Liver (tissue), 9 donors: Measurements from ENCODE around the gene SH3PXD2B. TPM values are rescaled to one million over a fixed set of nuclear protein-coding genes. Genes with fewer than 3 reads are reported as not detected.

Experiments
- DNase-seq: peaks from one replicate; pipeline ENCODE4 v3.0.0-alpha.2; 2017; ENCODE audit warnings: low spot score
- H3K27ac ChIP-seq, 2 donors: one replicate each; pipeline ENCODE4 v1.7.0; 2013; ENCODE audit warnings: inconsistent platforms in 2 of 2, low read length in 2 of 2, control low read depth in 1 of 2, low read depth in 1 of 2, mild to moderate bottlenecking in 1 of 2
- H3K27me3 ChIP-seq, 4 donors: one replicate each; pipeline versions ENCODE4 v1.6.1 to v1.7.0; 2013; ENCODE audit warnings: low read length in 3 of 4, inconsistent platforms in 1 of 4, mild to moderate bottlenecking in 1 of 4, moderate library complexity in 1 of 4; ENCODE audit not compliant: control insufficient read depth in 4 of 4, insufficient read depth in 4 of 4
- H3K36me3 ChIP-seq, 4 donors: one replicate each; pipeline versions ENCODE4 v1.6.1 to v1.7.0; 2013; ENCODE audit warnings: low read length in 3 of 4, mild to moderate bottlenecking in 3 of 4, low read depth in 1 of 4, moderate library complexity in 1 of 4; ENCODE audit not compliant: control insufficient read depth in 4 of 4, insufficient read depth in 3 of 4
- H3K4me1 ChIP-seq, 4 donors: one replicate each; pipeline versions ENCODE4 v1.6.1 to v1.7.0; 2013; ENCODE audit warnings: low read length in 3 of 4, mild to moderate bottlenecking in 3 of 4, moderate library complexity in 1 of 4; ENCODE audit not compliant: control insufficient read depth in 4 of 4, insufficient read depth in 4 of 4
- H3K4me3 ChIP-seq, 3 donors: one replicate each; pipeline versions ENCODE4 v1.6.1 to v1.7.0; 2013; ENCODE audit warnings: low read length in 3 of 3, control low read depth in 1 of 3, low read depth in 1 of 3, mild to moderate bottlenecking in 1 of 3
- H3K9ac ChIP-seq, 2 donors: one replicate each; pipeline ENCODE4 v1.7.0; 2013; ENCODE audit warnings: low read length in 2 of 2, mild to moderate bottlenecking in 2 of 2, moderate library complexity in 2 of 2, control low read depth in 1 of 2, low read depth in 1 of 2
- H3K9me3 ChIP-seq, 4 donors: one replicate each; pipeline versions ENCODE4 v1.6.1 to v1.7.0; 2013; ENCODE audit warnings: low read length in 3 of 4; ENCODE audit not compliant: control insufficient read depth in 4 of 4
- EGR1 ChIP-seq, 2 donors: IDR thresholded peaks; 2 replicates each; pipeline ENCODE4 v1.6.1; 2016 to 2018; ENCODE audit warnings: antibody characterized with exemption in 2 of 2, low read depth in 2 of 2
- FOXA1 ChIP-seq: IDR thresholded peaks from 2 replicates; pipeline ENCODE4 v1.6.1; 2016; ENCODE audit warnings: antibody characterized with exemption
- FOXA2 ChIP-seq: IDR thresholded peaks from 2 replicates; pipeline ENCODE4 v1.6.1; 2016; ENCODE audit warnings: antibody characterized with exemption
- GABPA ChIP-seq, 2 donors: IDR thresholded peaks in 1 of 2; conservative IDR thresholded peaks in 1 of 2; 2 replicates each; pipeline ENCODE4 v1.6.1; 2016; ENCODE audit warnings: antibody characterized with exemption in 2 of 2, mild to moderate bottlenecking in 1 of 2, moderate library complexity in 1 of 2
- HNF4A ChIP-seq, 2 donors: conservative IDR thresholded peaks; 2 replicates each; pipeline ENCODE4 v1.6.1; 2016; ENCODE audit warnings: antibody characterized with exemption in 2 of 2, mild to moderate bottlenecking in 2 of 2
- HNF4G ChIP-seq: IDR thresholded peaks from 2 replicates; pipeline ENCODE4 v1.6.1; 2016; ENCODE audit warnings: antibody characterized with exemption
- JUND ChIP-seq, 2 donors: IDR thresholded peaks; 2 replicates each; pipeline ENCODE4 v1.6.1; 2016; ENCODE audit warnings: antibody characterized with exemption in 2 of 2
- NR2F2 ChIP-seq: IDR thresholded peaks from 2 replicates; pipeline ENCODE4 v1.6.1; 2016; ENCODE audit warnings: antibody characterized with exemption
- RAD21 ChIP-seq, 2 donors: IDR thresholded peaks; 2 replicates each; pipeline ENCODE4 v1.6.1; 2016; ENCODE audit warnings: antibody characterized with exemption in 2 of 2, mild to moderate bottlenecking in 2 of 2
- RXRA ChIP-seq, 2 donors: IDR thresholded peaks; 2 replicates each; pipeline ENCODE4 v1.6.1; 2017 to 2018; ENCODE audit warnings: antibody characterized with exemption in 2 of 2, mild to moderate bottlenecking in 1 of 2
- SP1 ChIP-seq: IDR thresholded peaks from 2 replicates; pipeline ENCODE4 v1.6.1; 2018; ENCODE audit warnings: antibody characterized with exemption, mild to moderate bottlenecking
- TAF1 ChIP-seq: conservative IDR thresholded peaks from 2 replicates; pipeline ENCODE4 v1.6.1; 2016; ENCODE audit warnings: antibody characterized with exemption, mild to moderate bottlenecking
- YY1 ChIP-seq: IDR thresholded peaks from 2 replicates; pipeline ENCODE4 v1.6.1; 2016; ENCODE audit warnings: antibody characterized with exemption, mild to moderate bottlenecking
- WGBS: extraction: QIAGEN DNeasy Blood & Tissue Kit; methylation state at CpG from one replicate; pipeline ENCODE4 v1.1.7; 2013; 5-methylcytosine and 5-hydroxymethylcytosine counted together
- polyA plus RNA-seq, 2 donors: library from polyadenylated mRNA; stranded (reverse) in 1 of 2; unstranded in 1 of 2; fragments of 200-250 nt in 1 of 2; fragments of >200 nt in 1 of 2; fragmentation: Nextera tagmentation in 1 of 2; extraction: Ambion mirVana in 1 of 2; gene quantifications; one replicate each; pipeline versions ENCODE4 v1.2.1 to v1.2.3, GENCODE V29; 2013 to 2015
- total RNA-seq, 2 donors: library from RNA; depleted of rRNA; stranded (reverse); fragments of >200 nt; gene quantifications; one replicate each; pipeline ENCODE4 v1.2.3, GENCODE V29; 2014
- TF ChIP-seq, protein P1 (sequence below): IDR thresholded peaks from 2 replicates; pipeline ENCODE4 v1.6.1; 2016; ENCODE audit warnings: antibody characterized with exemption
- TF ChIP-seq, protein P2 (sequence below): IDR thresholded peaks from 2 replicates; pipeline ENCODE4 v1.6.1; 2016; ENCODE audit warnings: antibody characterized with exemption
- TF ChIP-seq, protein P3 (sequence below): IDR thresholded peaks from 2 replicates; pipeline ENCODE4 v1.6.1; 2016; ENCODE audit warnings: antibody characterized with exemption
- TF ChIP-seq, protein P4 (sequence below): IDR thresholded peaks from 2 replicates; pipeline ENCODE4 v1.6.1; 2016; ENCODE audit warnings: antibody characterized with exemption, mild to moderate bottlenecking
- TF ChIP-seq, protein P5 (sequence below): fragments of 150-350 bp; IDR thresholded peaks from 2 replicates; pipeline ENCODE4 v1.5.1; 2017; ENCODE audit warnings: improper control_type of control experiment, low read depth, low read length; ENCODE audit not compliant: missing input control
- donor health status: healthy.
- donor health status: healthy.
- donor health status: healthy.
- donor health status: healthy.
- donor health status: healthy.

Gene SH3PXD2B
- total and polyA plus RNA-seq, 4 donors = 1.1 to 3.3 (median 2.2) TPM

DNA sequence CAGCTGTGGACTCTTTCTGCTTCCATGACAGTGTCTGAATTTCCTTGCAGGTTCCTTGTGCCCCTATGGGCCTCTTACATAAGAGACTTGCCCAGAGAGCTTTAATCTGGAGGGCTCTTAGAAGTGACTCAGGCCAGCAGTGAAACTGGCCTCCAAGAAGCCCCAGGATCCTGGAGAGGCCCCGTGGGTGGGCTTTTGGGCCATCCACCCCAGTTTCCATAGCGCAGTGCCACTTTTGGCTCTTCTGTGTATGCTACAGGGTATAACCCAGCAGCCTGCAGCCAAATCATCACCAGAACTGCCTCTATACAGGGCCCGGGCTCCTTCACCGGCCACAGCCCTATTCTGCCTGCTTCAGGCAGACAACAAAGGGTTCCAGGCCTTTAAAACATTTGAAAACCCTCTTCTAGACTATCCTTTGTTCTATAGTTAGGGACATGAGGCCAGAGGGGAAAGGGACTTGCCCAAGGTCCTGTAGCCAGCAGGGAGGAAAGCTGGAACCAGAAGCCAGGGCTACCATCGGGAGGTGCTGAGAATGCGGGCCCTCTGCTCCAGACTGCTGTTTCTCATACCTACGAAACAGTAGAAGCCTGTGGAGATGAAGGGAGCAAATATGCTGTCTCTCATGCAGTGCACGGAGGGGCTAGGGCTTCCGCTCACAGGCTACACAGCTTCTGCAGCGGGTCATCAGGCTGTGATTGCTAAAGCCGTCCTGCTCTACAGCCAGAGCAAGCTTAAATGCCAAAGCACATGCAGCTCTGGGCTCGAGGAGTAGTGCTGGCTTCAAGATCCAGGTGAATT, 18.0 kb downstream of the SH3PXD2B start:
- no peaks in the 10 kb centered on the region for H3K36me3 ChIP-seq
- no peaks in the 10 kb centered on the region for H3K4me1 ChIP-seq
- H3K27me3 ChIP-seq = no peaks in the 10 kb centered on the region
- DNase-seq = no peak
- 93% methylated on average over 12 of the region's 12 CpGs for WGBS
- no peak overlapping the region for H3K9ac ChIP-seq
- H3K4me3 ChIP-seq = no peak overlapping the region
- no peaks in the 10 kb centered on the region for H3K9me3 ChIP-seq
- no peak for TF ChIP-seq RAD21 (IDR thresholded peaks at IDR 0.05)
- TF ChIP-seq SP1 = no peak
- no peak for TF ChIP-seq EGR1 (IDR thresholded peaks at IDR 0.05; ENCODE audit: low read depth in 2 of 2)
- no peak for TF ChIP-seq HNF4G
- TF ChIP-seq, protein P1, sequence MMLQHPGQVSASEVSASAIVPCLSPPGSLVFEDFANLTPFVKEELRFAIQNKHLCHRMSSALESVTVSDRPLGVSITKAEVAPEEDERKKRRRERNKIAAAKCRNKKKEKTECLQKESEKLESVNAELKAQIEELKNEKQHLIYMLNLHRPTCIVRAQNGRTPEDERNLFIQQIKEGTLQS = no peak
- TF ChIP-seq TAF1 = no peak
- TF ChIP-seq JUND (IDR thresholded peaks at IDR 0.05) = no peak
- TF ChIP-seq, protein P2, sequence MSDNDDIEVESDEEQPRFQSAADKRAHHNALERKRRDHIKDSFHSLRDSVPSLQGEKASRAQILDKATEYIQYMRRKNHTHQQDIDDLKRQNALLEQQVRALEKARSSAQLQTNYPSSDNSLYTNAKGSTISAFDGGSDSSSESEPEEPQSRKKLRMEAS = no peak
- TF ChIP-seq, protein P3, sequence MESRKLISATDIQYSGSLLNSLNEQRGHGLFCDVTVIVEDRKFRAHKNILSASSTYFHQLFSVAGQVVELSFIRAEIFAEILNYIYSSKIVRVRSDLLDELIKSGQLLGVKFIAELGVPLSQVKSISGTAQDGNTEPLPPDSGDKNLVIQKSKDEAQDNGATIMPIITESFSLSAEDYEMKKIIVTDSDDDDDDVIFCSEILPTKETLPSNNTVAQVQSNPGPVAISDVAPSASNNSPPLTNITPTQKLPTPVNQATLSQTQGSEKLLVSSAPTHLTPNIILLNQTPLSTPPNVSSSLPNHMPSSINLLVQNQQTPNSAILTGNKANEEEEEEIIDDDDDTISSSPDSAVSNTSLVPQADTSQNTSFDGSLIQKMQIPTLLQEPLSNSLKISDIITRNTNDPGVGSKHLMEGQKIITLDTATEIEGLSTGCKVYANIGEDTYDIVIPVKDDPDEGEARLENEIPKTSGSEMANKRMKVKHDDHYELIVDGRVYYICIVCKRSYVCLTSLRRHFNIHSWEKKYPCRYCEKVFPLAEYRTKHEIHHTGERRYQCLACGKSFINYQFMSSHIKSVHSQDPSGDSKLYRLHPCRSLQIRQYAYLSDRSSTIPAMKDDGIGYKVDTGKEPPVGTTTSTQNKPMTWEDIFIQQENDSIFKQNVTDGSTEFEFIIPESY = no peak
- TF ChIP-seq, protein P4, sequence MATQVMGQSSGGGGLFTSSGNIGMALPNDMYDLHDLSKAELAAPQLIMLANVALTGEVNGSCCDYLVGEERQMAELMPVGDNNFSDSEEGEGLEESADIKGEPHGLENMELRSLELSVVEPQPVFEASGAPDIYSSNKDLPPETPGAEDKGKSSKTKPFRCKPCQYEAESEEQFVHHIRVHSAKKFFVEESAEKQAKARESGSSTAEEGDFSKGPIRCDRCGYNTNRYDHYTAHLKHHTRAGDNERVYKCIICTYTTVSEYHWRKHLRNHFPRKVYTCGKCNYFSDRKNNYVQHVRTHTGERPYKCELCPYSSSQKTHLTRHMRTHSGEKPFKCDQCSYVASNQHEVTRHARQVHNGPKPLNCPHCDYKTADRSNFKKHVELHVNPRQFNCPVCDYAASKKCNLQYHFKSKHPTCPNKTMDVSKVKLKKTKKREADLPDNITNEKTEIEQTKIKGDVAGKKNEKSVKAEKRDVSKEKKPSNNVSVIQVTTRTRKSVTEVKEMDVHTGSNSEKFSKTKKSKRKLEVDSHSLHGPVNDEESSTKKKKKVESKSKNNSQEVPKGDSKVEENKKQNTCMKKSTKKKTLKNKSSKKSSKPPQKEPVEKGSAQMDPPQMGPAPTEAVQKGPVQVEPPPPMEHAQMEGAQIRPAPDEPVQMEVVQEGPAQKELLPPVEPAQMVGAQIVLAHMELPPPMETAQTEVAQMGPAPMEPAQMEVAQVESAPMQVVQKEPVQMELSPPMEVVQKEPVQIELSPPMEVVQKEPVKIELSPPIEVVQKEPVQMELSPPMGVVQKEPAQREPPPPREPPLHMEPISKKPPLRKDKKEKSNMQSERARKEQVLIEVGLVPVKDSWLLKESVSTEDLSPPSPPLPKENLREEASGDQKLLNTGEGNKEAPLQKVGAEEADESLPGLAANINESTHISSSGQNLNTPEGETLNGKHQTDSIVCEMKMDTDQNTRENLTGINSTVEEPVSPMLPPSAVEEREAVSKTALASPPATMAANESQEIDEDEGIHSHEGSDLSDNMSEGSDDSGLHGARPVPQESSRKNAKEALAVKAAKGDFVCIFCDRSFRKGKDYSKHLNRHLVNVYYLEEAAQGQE = no peak
- TF ChIP-seq YY1 = no peak
- no peak for TF ChIP-seq FOXA1
- TF ChIP-seq, protein P5, sequence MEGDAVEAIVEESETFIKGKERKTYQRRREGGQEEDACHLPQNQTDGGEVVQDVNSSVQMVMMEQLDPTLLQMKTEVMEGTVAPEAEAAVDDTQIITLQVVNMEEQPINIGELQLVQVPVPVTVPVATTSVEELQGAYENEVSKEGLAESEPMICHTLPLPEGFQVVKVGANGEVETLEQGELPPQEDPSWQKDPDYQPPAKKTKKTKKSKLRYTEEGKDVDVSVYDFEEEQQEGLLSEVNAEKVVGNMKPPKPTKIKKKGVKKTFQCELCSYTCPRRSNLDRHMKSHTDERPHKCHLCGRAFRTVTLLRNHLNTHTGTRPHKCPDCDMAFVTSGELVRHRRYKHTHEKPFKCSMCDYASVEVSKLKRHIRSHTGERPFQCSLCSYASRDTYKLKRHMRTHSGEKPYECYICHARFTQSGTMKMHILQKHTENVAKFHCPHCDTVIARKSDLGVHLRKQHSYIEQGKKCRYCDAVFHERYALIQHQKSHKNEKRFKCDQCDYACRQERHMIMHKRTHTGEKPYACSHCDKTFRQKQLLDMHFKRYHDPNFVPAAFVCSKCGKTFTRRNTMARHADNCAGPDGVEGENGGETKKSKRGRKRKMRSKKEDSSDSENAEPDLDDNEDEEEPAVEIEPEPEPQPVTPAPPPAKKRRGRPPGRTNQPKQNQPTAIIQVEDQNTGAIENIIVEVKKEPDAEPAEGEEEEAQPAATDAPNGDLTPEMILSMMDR = no peak
- no peak for TF ChIP-seq FOXA2
- no peak for TF ChIP-seq HNF4A (conservative IDR thresholded peaks at IDR 0.05)
- no peak for TF ChIP-seq NR2F2
- TF ChIP-seq GABPA (IDR thresholded peaks at IDR 0.05 in 1 of 2, conservative IDR thresholded peaks at IDR 0.05 in 1 of 2) = no peak
- no peak for TF ChIP-seq RXRA (IDR thresholded peaks at IDR 0.05)
- no peak overlapping the region for H3K27ac ChIP-seq
